GM18511 (cell line): ENCODE results near the gene MCTP1.

Experiments used
- ATAC-seq: cut with Tn5 transposase; IDR thresholded peaks from one replicate; pipeline ENCODE4 v1.9.1; 2021; ENCODE audit warnings: mild to moderate bottlenecking, moderate library complexity; ENCODE audit not compliant: unreplicated experiment

Gene MCTP1

GRCh38 chr5:95080030-95080429 lies 204.9 kb downstream of the MCTP1 start:
- no peak for ATAC-seq

GRCh38 chr5:95078868-95079267 lies 206.0 kb downstream of the MCTP1 start:
- no peak for ATAC-seq

GRCh38 chr5:95076395-95077185 lies 208.3 kb downstream of the MCTP1 start:
- ATAC-seq, result no peak

- no peak for ATAC-seq
These were observed 209.8 kb downstream of the MCTP1 start for GRCh38 chr5:95075111-95075510.

- ATAC-seq, result no peak
These were observed 212.6 kb downstream of the MCTP1 start for GRCh38 chr5:95072281-95072680.

GRCh38 chr5:95070866-95071265 lies 214.0 kb downstream of the MCTP1 start:
- ATAC-seq, result no peak

- ATAC-seq, result no peak
These were observed 214.4 kb downstream of the MCTP1 start for GRCh38 chr5:95070453-95070852.

- ATAC-seq, result no peak
These were observed 214.9 kb downstream of the MCTP1 start for GRCh38 chr5:95069948-95070347.

GRCh38 chr5:95069021-95069420 lies 215.9 kb downstream of the MCTP1 start:
- ATAC-seq, result no peak

GRCh38 chr5:95068289-95068910 lies 216.5 kb downstream of the MCTP1 start:
- ATAC-seq, result peak; percentile 55

GRCh38 chr5:95066048-95066447 lies 218.8 kb downstream of the MCTP1 start:
- ATAC-seq, result no peak

- ATAC-seq, result no peak
These were observed 221.4 kb downstream of the MCTP1 start for GRCh38 chr5:95063492-95063891.

GRCh38 chr5:95060098-95060497 lies 224.8 kb downstream of the MCTP1 start:
- ATAC-seq, result no peak

- ATAC-seq, result no peak
These were observed 225.3 kb downstream of the MCTP1 start for GRCh38 chr5:95059636-95060035.

- ATAC-seq, result no peak
These were observed 227.3 kb downstream of the MCTP1 start for GRCh38 chr5:95057615-95058014.

- ATAC-seq, result no peak
These were observed 231.6 kb downstream of the MCTP1 start for GRCh38 chr5:95053253-95053652.

- no peak for ATAC-seq
These were observed 234.2 kb downstream of the MCTP1 start for GRCh38 chr5:95050708-95051107.

GRCh38 chr5:95048628-95049027 lies 236.3 kb downstream of the MCTP1 start:
- ATAC-seq, result no peak

- no peak for ATAC-seq
These were observed 239.5 kb downstream of the MCTP1 start for GRCh38 chr5:95045181-95045965.

- ATAC-seq, result no peak
These were observed 240.8 kb downstream of the MCTP1 start for GRCh38 chr5:95044096-95044495.

- no peak for ATAC-seq
These were observed 241.2 kb downstream of the MCTP1 start for GRCh38 chr5:95043648-95044047.

GRCh38 chr5:95043234-95043633 lies 241.7 kb downstream of the MCTP1 start:
- no peak for ATAC-seq
